HEK293T (cell line): Measurements from ENCODE around the gene EXOC7.

Experiments used
- ELF4 ChIP-seq: fragments of 450-650 bp; IDR thresholded peaks from 2 replicates; pipeline ENCODE4 v1.6.1; 2017; ENCODE audit warnings: antibody characterized with exemption
- FOXK2 ChIP-seq: fragments of 450-650 bp; IDR thresholded peaks from 2 replicates; pipeline ENCODE4 v1.6.1; 2016; ENCODE audit warnings: mild to moderate bottlenecking
- FOXM1 ChIP-seq: fragments of 450-650 bp; IDR thresholded peaks from 2 replicates; pipeline ENCODE4 v1.6.1; 2017; ENCODE audit warnings: mild to moderate bottlenecking, borderline replicate concordance
- SP1 ChIP-seq: fragments of 450-650 bp; IDR thresholded peaks from 2 replicates; pipeline ENCODE4 v1.6.1; 2017
- SUZ12 ChIP-seq: fragments of 450-650 bp; IDR thresholded peaks from 2 replicates; pipeline ENCODE4 v1.6.1; 2016; ENCODE audit warnings: mild to moderate bottlenecking
- TARDBP ChIP-seq: fragments of 450-650 bp; IDR thresholded peaks from 2 replicates; pipeline ENCODE4 v1.6.1; 2016

DNA sequence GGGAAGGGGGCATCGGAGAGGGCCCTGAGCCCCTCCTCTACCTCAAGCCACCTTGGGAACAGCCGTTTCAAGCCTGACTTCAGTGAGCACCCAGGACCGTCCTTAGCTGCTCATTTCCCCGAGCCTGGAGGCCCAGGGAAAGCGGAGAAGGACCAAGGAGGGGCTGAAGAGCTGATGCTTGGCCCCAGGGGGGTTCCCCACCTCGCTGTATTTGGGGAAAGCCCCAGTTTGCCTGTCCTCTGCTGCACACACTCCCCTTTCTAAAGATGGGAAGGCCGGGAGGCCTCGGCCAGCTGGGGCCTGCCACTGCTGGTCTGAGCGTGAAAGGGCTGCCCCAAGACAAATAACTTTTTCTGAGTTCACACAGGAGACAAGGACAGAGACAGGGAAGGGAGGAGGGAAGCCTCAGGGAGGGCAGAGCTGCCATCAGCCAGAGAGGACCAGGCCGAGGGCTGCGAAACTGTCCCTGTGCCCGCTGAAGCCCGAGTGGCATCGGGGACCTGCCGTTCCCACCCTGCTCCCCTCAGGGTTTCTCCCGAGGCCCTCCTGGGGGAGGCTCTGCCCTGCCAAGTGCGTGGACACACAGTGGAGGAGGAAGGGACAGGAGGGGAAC lies 13.0 kb downstream of the EXOC7 start:
- TF ChIP-seq TARDBP (no peak), FOXK2 (no peak), ELF4 (no peak), FOXM1 (no peak), SUZ12 (no peak), SP1 (no peak)
